ENCODE data around the gene PTPRG. TPM values are rescaled to one million over a fixed set of nuclear protein-coding genes. Genes with fewer than 3 reads are reported as not detected.
"Not testable (repeated sequence)": the region's sequence is repeated elsewhere in the genome, so short reads cannot be mapped to it uniquely, and the experiment has no call there.

Gene PTPRG
- total and polyA plus RNA-seq, 2 of the 13 experiments (the other 11 are each of a cell fraction or from before 2014, with no cell fraction given), result 8.0 to 25.3 TPM

GRCh38 chr3:62035402-62036057, 474.2 kb downstream of the PTPRG start (continued):
- TF ChIP-seq ZHX2 (IDR thresholded peaks at IDR 0.05; ENCODE audit: low read depth) (no peak), ZHX2 (CRISPR knock-in tag; IDR thresholded peaks at IDR 0.05; ENCODE audit: borderline replicate concordance) (no peak), ZNF746 (CRISPR knock-in tag; IDR thresholded peaks at IDR 0.05) (no peak), ZBTB7A (CRISPR knock-in tag; IDR thresholded peaks at IDR 0.05) (no peak), ZNF446 (CRISPR knock-in tag; IDR thresholded peaks at IDR 0.05) (no peak)

GRCh38 chr3:62036726-62037125, 475.4 kb downstream of the PTPRG start:
- no peak for FAIRE-seq
- TF ChIP-seq TCF12 (IDR thresholded peaks at IDR 0.05) (no peak), TCF12 (CRISPR knock-in tag; IDR thresholded peaks at IDR 0.05) (no peak)
- Histone ChIP-seq H3K36me3 (replicated peaks in 1 of 2; ENCODE audit: control insufficient read depth in 1 of 2, insufficient read depth in 2 of 2, low read length in 2 of 2) (no peaks in the 10 kb centered on the region), H3K27ac (ENCODE audit: extremely low read length, insufficient read depth, low read length) (no peak overlapping the region), H3K9me3 (ENCODE audit: low read length) (no peaks in the 10 kb centered on the region), H3K4me1 (ENCODE audit: insufficient read depth, low read length) (no peaks in the 10 kb centered on the region), H3K4me2 (ENCODE audit: low read depth, low read length) (no peak overlapping the region), H4K20me1 (ENCODE audit: insufficient read depth, low read length) (no peaks in the 10 kb centered on the region), H3K4me3 (replicated peaks in 1 of 3; ENCODE audit: insufficient read depth in 1 of 3, low read depth in 2 of 3, low read length in 3 of 3) (no peak overlapping the region), H3K27me3 (ENCODE audit: control insufficient read depth in 1 of 2, insufficient read depth in 2 of 2, low read length in 2 of 2) (no peaks in the 10 kb centered on the region), H2AFZ (ENCODE audit: low read length) (no peak overlapping the region), H3K79me2 (ENCODE audit: insufficient read depth, low read length) (no peaks in the 10 kb centered on the region), H3K9ac (ENCODE audit: insufficient read depth, low read depth, low read length) (no peak overlapping the region)
- in situ Hi-C loops (cut with HindIII; ENCODE audit: extremely low pct_ligation_motif_present, low pct_unique_long_range_greater_than_20kb), result no loop called here
- no peak for ATAC-seq
- no TSS peak for BruUV-seq (replicated peaks)
- POLR2A ChIA-PET, result no interaction called here
- no peak for DNase-seq (ENCODE audit: low spot score)
- CTCF ChIA-PET (ENCODE audit: low intra/inter-chr PET ratio, low total read pairs), result no interaction called here
- WGBS (ENCODE audit: low lambda C conversion rate), result 94% methylated on average over 9 of the region's 9 CpGs
- intact Hi-C loops (cut with micrococcal nuclease; ENCODE audit: unreplicated experiment), result no loop called here

GRCh38 chr3:62038798-62039197, 477.4 kb downstream of the PTPRG start:
- DNase-seq (ENCODE audit: low spot score); BruUV-seq (replicated peaks); intact Hi-C loops (cut with micrococcal nuclease; ENCODE audit: unreplicated experiment); H3K9me3 ChIP-seq (ENCODE audit: low read length); ATAC-seq; H2AFZ ChIP-seq (ENCODE audit: low read length); H3K27ac ChIP-seq (ENCODE audit: extremely low read length, insufficient read depth, low read length); H3K4me1 ChIP-seq (ENCODE audit: insufficient read depth, low read length); FAIRE-seq; H4K20me1 ChIP-seq (ENCODE audit: insufficient read depth, low read length); H3K79me2 ChIP-seq (ENCODE audit: insufficient read depth, low read length); H3K9ac ChIP-seq (ENCODE audit: insufficient read depth, low read depth, low read length); H3K4me3 ChIP-seq (replicated peaks in 1 of 3; ENCODE audit: insufficient read depth in 1 of 3, low read depth in 2 of 3, low read length in 3 of 3); H3K36me3 ChIP-seq (replicated peaks in 1 of 2; ENCODE audit: control insufficient read depth in 1 of 2, insufficient read depth in 2 of 2, low read length in 2 of 2); H3K27me3 ChIP-seq (ENCODE audit: control insufficient read depth in 1 of 2, insufficient read depth in 2 of 2, low read length in 2 of 2); in situ Hi-C loops (cut with HindIII; ENCODE audit: extremely low pct_ligation_motif_present, low pct_unique_long_range_greater_than_20kb); H3K4me2 ChIP-seq (ENCODE audit: low read depth, low read length); CTCF ChIA-PET (ENCODE audit: low intra/inter-chr PET ratio, low total read pairs); POLR2A ChIA-PET: not testable (repeated sequence)
- 99% methylated on average over 4 of the region's 4 CpGs for WGBS (ENCODE audit: low lambda C conversion rate)

Measured in HepG2 (cell line).